Lung (tissue), 12 donors: Measurements from ENCODE around the gene GPR152. TPM values are rescaled to one million over a fixed set of nuclear protein-coding genes. Genes with fewer than 3 reads are reported as not detected.

ENCODE experiments used
- ATAC-seq: fragments of 200-7000 bp; cut with Tn5 transposase; one replicate; pipeline ENCODE4 v1.9.1; 2020; ENCODE audit warnings: moderate number of reproducible peaks; ENCODE audit not compliant: insufficient read depth, low FRiP score
- DNase-seq, 3 donors: peaks; one replicate each; pipeline ENCODE4 v3.0.0-alpha.2; 2013 to 2017
- H3K27ac ChIP-seq, 2 donors: one replicate each; pipeline ENCODE4 v1.5.1; 2013; ENCODE audit warnings: mild to moderate bottlenecking in 2 of 2, moderate library complexity in 2 of 2, control low read depth in 1 of 2, inconsistent platforms in 1 of 2, low read depth in 1 of 2, low read length in 1 of 2
- H3K27me3 ChIP-seq, 3 donors: one replicate each; pipeline ENCODE4 v1.5.1; 2013; ENCODE audit warnings: low read length in 2 of 3; ENCODE audit not compliant: control insufficient read depth in 3 of 3, insufficient read depth in 3 of 3
- H3K36me3 ChIP-seq, 4 donors: one replicate each; pipeline ENCODE4 v1.5.1; 2013; ENCODE audit warnings: low read length in 4 of 4, mild to moderate bottlenecking in 1 of 4, moderate library complexity in 1 of 4; ENCODE audit not compliant: control insufficient read depth in 4 of 4, insufficient read depth in 4 of 4
- H3K4me1 ChIP-seq, 5 donors: one replicate each; pipeline ENCODE4 v1.5.1; 2013; ENCODE audit warnings: low read length in 5 of 5, mild to moderate bottlenecking in 2 of 5, moderate library complexity in 1 of 5; ENCODE audit not compliant: control insufficient read depth in 5 of 5, insufficient read depth in 5 of 5
- H3K4me3 ChIP-seq: one replicate; pipeline ENCODE4 v1.5.1; 2013; ENCODE audit warnings: mild to moderate bottlenecking, control low read depth, moderate library complexity
- H3K9ac ChIP-seq, 2 donors: one replicate each; pipeline ENCODE4 v1.5.1; 2013; ENCODE audit warnings: low read length in 2 of 2, control low read depth in 1 of 2; ENCODE audit not compliant: insufficient read depth in 1 of 2
- H3K9me3 ChIP-seq, 4 donors: one replicate each; pipeline ENCODE4 v1.5.1; 2013; ENCODE audit warnings: low read length in 3 of 4, mild to moderate bottlenecking in 1 of 4, moderate library complexity in 1 of 4; ENCODE audit not compliant: control insufficient read depth in 4 of 4, insufficient read depth in 3 of 4
- WGBS, 2 donors: extraction: QIAGEN DNeasy Blood & Tissue Kit; methylation state at CpG; one replicate each; pipeline ENCODE4 v1.1.7; 2013; 5-methylcytosine and 5-hydroxymethylcytosine counted together
- polyA plus RNA-seq, 2 donors: library from polyadenylated mRNA; stranded (reverse); fragments of 200-250 nt; gene quantifications; one replicate each; pipeline ENCODE4 v1.2.1, GENCODE V29; 2013
- total RNA-seq, 2 donors: library from RNA; depleted of rRNA in 1 of 2; stranded (reverse); fragments of >200 nt in 1 of 2; gene quantifications; one replicate each; pipeline ENCODE4 v1.2.1, GENCODE V29; 2014 to 2021
- TF ChIP-seq, protein P1 (sequence below): IDR thresholded peaks from 2 replicates; pipeline ENCODE4 v1.5.1; 2012; ENCODE audit warnings: mild to moderate bottlenecking; ENCODE audit errors: control extremely low read depth, extremely low read depth
- donor health status: control.
- donor health status: control.
- donor health status: Bipolar disorder and iron deficiency.
- donor health status: healthy.
- donor health status: DM: yes; HTN: yes; CAD: no.

Gene GPR152
- total and polyA plus RNA-seq, 4 donors = 0.06 TPM; not detected in 3

DNA sequence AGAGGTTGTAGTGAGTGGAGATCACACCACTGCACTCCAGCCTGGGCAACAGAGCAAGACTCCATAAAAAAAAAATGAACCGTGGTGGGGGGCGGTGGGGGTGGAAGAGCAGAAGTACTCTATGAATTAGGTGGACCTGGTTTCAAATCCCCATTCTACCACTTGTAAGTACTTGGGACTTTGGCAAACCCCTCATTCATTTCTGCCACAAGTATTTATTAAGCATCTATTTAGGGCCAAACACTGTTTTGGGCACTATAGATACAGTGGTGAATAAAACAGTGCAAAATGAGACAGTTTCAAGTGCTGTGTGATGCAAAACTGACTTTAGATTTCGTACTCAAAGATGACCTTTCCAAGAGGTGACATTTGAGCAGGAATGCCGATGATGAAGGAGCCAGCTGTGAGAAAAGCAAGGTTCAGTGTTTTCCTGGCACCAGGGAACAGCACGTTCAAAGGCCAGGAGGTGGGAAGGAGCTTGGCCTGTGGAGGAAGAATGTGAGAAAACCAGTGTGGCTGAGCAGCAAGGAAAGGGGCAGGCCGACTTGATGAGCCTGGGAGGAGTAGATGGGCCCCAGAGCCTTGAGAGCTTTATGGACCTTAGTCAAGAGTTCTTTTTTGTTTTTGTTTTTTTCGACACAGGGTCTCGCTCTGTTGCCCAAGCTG is 17.9 kb upstream of the GPR152 start:
- Histone ChIP-seq H3K36me3 (no peaks in the 10 kb centered on the region), H3K27ac (no peak overlapping the region), H3K4me3 (no peak overlapping the region), H3K9ac (no peak overlapping the region), H3K4me1 (peaks cover 0 to 15% (median 4%) of the 10 kb centered on the region in 5 donors), H3K9me3 (no peaks in the 10 kb centered on the region), H3K27me3 (no peaks in the 10 kb centered on the region)
- ATAC-seq (no peak), DNase-seq (no peak)
- TF ChIP-seq, protein P1, sequence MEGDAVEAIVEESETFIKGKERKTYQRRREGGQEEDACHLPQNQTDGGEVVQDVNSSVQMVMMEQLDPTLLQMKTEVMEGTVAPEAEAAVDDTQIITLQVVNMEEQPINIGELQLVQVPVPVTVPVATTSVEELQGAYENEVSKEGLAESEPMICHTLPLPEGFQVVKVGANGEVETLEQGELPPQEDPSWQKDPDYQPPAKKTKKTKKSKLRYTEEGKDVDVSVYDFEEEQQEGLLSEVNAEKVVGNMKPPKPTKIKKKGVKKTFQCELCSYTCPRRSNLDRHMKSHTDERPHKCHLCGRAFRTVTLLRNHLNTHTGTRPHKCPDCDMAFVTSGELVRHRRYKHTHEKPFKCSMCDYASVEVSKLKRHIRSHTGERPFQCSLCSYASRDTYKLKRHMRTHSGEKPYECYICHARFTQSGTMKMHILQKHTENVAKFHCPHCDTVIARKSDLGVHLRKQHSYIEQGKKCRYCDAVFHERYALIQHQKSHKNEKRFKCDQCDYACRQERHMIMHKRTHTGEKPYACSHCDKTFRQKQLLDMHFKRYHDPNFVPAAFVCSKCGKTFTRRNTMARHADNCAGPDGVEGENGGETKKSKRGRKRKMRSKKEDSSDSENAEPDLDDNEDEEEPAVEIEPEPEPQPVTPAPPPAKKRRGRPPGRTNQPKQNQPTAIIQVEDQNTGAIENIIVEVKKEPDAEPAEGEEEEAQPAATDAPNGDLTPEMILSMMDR = no peak
- WGBS, 2 donors = 84 to 86% methylated on average over 8 of the region's 8 CpGs

DNA sequence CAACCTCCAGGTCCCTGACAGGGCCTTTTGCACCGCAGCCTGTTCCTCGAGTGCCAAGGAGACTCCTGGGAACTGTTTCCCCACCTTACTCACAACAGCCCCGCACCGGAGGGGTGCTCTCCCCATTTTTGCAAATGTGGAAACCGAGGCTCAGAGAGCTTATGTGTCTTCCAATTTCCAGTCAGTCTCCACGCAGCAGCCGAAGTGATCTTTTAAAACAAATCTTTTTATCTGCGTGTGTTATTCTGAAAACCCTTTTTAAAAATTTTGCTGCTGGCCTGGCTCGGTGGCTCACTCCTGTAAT is 16.9 kb upstream of the GPR152 start:
- Histone ChIP-seq H3K27ac (peak overlapping the region; percentile 94 to 95), H3K4me1 (peaks cover 0 to 15% (median 4%) of the 10 kb centered on the region in 5 donors), H3K9ac (peak overlapping the region in 1 of 2 donors; percentile 81), H3K36me3 (no peaks in the 10 kb centered on the region), H3K27me3 (no peaks in the 10 kb centered on the region), H3K9me3 (no peaks in the 10 kb centered on the region), H3K4me3 (peak overlapping the region; percentile 61)
- 13 to 19% methylated on average over 9 of the region's 9 CpGs for WGBS, 2 donors
- TF ChIP-seq, protein P1 = no peak
- no peak for ATAC-seq
- DNase-seq = no peak

DNA sequence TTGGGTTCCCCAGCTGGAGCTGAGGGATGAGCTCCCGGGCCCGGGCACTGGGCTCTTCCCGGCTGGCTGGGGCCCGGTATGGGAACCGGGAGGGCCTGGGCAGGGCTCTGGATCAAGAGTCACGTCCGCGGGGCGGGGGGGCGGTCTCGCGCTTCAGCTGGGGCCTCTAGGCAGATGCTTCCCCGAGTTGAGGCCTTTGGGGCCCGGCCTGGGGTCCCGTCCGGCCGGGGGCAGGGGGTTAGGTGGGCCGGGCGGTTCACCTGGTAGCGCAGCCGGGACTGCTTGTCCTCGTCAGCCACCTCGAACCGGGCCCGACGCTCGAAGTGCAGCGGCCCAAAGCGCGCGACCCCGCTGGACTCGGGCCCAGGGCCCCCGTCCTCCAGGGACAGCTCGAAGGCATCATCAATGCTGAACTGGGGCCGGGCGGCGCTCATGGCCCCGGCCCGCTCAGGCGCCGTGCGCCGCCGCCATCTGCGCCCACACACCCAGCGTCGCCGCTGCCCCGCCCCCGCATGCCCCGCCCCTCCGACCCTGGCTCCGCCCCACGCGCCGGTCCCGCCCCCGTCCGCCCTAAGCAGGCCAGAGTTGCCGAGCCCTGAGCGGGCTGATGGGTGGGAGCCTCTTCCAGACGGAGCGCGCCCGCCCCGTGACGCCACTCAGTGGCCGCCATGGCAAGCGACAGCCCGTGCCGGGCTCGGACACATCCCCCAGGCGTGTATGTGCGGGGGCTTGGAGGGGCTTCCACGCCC is 16.4 kb upstream of the GPR152 start, which contains the start of gene TMEM134:
TMEM134 (minus strand) TSS at position 493 of the 749 bp plus-strand sequence; CDS start at position 434, 59 bp downstream.
- ATAC-seq = peak; percentile 94
- Histone ChIP-seq H3K27ac (peak within 1 kb of the TSS; percentile 94 to 95), H3K36me3 (no peaks in the 10 kb centered on the region), H3K9ac (peak within 1 kb of the TSS; percentile 37 to 81), H3K4me1 (peaks cover 0 to 17% (median 4%) of the 10 kb centered on the region in 5 donors), H3K27me3 (no peaks in the 10 kb centered on the region), H3K9me3 (no peaks in the 10 kb centered on the region), H3K4me3 (peak within 1 kb of the TSS; percentile 89)
- DNase-seq = peak; percentile 93 to 96 (median 95)
- 1% methylated on average over 60 to 76 of the region's 76 CpGs for WGBS, 2 donors
- TF ChIP-seq, protein P1 = peak; percentile 44
